ENCODE results near the gene EYA2.
A peak's percentile ranks its signal among the peaks of the same experiment; 100 is the strongest.

Gene EYA2

DNA sequence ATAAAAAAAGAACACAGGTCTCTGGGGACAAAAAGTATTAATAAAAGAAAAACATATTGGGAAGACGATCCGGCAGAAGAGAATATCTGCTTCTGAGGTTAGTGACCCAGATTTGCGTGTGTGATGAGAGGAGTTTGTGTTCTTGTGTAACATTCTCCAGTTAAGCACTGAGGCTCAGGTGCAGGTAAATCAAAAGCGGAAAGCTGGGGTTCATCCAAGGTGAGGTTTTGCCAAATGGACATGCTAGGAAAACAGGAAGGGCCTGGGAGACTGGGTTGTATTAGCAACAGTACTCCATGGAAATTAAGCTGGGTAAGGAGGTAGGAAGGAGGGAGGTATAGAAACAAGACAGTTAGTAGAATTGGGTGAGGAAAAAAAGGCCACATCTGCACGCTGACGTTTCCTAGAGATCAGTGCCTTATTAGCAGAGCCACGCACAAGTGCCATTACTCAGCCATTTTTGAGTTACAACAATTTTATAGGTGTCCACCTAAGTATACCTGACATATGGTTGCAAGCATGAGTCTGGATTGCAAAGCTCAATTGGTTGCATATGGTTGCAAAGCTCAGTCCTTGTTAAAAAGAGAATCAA lies 322.3 kb downstream of the EYA2 start:
- no peak for DNase-seq (ENCODE audit: low read depth in 2 of 2, low spot score in 1 of 2)

DNA sequence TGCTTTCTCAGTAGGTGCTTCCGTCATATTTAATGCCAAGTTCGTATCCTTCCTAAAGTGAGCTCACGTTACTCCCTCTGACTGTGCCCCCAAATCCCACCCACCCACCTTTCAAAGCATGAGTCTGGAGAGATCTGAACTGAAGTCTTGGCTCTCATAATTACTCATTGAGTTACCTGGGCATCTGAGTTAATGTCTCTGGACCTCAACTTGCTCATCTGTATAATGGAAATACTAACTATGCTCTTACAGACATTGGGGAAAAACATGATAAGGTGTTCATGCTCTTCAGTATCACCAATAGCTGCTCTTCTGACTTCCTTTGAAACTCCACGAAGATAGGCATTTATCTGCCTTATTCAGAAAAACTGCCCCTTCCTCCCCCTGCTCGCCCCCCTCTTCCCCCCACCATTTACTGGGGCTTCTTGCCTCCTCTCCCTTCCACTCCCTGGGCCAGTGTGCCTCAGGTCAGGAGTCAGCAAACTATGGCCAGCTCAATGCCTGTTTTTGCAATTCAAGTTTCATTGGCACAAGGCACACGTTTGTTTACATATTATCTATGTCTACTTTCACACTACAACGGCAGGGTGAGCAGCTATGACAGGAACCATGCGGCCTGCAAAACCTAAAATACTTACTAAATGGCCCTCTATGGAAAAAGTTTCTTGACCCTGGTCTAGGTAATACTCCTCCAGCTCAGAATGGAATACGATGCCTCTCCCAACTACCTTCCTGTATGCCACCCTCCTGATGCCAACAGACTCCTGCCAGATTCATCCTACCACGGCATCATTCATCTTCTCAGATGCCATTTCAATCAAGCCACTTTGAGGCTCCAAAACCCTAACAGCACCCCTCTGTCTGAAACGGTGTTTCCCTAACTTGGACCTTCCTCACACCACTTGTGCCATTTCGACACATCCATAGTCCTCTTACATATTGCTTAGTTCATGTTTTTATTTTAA lies 323.1 kb downstream of the EYA2 start:
- DNase-seq (ENCODE audit: low read depth in 2 of 2, low spot score in 1 of 2), result no peak

DNA sequence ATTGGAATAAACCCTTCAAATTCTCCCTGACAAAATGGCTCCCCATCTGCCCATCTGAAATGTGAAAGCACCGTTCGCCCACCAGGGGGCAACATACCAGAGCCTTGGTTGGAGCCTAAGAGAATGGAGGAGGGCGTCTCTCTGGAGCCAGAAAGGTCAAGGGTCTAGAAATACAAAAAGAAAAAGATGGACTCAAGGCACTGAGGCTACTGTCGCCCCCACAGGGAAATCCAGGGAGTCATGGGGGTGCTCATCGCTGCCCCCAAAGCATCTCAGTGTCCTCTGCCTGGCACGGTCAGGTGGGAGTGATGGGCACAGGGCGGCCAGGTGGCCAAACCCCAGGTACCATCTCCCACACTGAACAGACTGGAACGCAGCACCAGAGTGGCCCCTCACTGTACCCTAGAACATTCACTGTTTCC lies 325.5 kb downstream of the EYA2 start:
- peak; percentile 2 to 5 for DNase-seq (ENCODE audit: low read depth in 2 of 2, low spot score in 1 of 2)

DNA sequence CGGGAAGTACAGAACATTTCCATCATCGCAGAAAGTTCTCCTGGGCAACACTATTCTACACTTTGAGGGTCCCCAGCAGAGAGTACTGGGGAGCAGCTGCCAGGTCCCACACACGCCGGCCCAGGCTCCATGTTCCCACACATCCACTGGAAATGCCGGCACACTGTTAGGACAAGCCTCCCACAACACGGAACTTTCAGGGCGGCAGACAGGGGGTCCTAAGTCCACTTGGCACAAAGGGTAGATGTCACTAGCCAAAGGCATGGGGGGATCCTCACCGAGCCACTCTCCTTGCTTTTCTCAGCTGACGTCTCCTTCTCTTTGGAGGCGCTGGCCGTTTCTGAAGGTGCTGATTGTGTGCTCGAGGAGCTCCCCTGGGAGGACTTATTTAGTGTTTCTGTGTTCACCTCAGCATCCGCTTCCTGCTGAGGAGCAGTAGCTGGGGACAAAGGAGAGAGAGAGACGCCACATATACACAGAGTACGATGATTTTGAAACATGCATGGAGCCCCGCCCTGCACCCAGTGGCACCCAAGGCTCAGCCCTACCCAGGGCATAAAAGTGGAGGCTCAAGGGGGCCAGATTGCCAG lies 326.5 kb downstream of the EYA2 start:
- DNase-seq (ENCODE audit: low read depth in 2 of 2, low spot score in 1 of 2), result no peak

DNA sequence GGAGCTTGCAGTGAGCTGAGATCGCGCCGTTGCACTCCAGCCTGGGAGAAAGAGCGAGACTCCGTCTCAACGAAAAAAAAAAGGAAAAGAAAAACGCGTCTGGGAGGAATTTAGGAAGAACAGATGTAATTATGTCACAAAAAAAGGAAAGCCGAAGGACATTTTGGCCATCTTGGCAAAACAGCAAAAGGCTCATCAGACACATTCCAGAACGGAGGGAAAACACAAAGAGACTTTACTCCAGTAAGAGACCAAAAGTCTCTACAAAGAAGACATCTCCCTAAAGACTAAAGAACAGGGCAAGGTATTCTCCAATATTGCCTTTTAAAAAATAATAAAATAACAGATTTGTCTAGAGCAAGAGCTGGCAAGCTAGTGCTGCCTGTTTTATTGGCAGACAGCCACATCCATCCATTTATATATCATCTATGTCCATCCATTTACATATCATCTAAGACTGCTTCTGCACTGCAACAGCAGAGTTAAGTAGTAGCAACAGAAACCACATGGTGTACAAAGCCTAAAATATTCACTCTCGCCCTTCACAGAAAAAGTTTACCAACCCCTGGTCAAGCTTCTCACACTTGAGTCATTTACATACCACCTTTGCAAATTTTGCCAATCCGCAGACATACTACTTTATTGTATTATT lies 328.0 kb downstream of the EYA2 start:
- no peak for DNase-seq (ENCODE audit: low read depth in 2 of 2, low spot score in 1 of 2)

DNA sequence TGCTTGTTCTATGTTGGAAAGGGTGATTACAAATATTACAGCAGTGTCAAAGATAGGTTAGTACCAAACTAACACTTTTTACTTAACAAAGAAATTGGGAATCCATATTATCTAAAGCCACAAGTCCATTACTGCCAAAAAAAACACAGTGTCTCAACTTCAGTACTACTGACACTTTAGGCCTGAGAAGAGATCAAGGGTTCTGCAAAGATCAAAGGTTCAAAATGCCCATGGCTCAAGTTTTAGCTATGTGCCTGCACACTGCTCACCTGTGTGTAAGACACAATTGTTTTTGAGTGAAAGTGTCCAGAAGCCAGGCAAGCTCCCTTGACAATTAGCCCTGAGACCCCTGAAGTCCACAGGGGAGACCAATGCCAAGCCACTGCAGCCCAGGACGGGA lies 329.3 kb downstream of the EYA2 start:
- no peak for DNase-seq (ENCODE audit: low read depth in 2 of 2, low spot score in 1 of 2)

DNA sequence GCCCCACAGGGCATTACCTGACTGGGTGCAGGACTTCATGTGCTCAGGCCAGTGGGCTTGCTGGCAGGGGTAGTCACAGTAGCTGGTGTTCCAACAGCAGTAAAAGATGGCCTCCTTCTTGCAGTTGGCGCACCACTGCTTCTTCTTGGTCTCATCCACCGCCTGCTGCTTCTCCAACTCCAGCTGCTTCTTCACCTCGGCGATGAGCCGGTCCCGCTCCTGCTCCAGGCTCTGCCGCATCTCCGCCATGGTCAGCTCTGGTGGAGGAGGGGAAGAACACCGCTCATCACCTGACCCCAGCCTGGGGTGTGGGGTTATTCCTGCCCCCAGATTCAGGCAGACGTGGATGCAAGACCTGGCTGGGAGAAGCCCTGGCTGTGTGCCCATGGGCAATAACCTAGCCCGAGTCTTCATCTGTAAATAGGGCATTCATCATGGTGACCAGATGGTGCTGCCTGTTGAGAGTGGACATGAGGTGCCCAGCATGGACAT lies 329.7 kb downstream of the EYA2 start:
- DNase-seq (ENCODE audit: low read depth in 2 of 2, low spot score in 1 of 2), result no peak

DNA sequence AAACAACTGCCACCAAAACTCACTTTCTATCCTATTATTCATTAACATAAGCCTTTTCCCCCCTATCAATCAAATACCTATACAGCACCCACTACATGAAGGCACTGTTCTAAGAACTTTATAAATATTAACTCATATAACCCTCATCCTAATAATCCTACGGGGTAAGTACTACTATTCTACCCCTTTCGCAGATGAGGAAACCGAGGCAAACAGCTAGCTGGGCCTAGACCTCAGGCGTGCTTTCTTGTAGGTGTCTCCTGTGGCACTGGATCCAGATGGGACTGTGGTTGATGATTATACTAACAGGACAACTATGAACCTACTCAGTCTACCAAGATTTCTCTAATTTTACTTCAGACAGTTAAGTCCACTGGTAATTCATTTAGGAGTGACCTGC lies 330.2 kb downstream of the EYA2 start:
- no peak for DNase-seq (ENCODE audit: low read depth in 2 of 2, low spot score in 1 of 2)

DNA sequence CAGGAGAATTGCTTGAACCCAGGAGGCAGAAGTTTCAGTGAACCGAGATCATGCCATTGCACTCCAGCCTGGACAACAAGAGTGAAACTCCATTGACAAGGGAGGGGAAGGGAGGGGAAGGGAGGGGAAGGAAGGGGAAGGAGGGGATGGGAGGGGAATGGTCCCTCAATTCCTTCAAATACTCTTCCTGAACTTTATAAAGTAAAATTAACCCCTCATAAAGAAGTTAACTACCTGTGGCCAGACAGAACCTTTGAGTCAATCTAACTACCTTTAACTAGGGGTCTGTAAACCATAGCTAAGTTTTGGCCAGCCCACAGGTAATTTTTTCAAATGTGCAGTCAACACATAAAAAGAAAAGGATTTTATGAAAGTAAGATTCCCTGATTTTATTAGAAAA lies 330.8 kb downstream of the EYA2 start:
- no peak for DNase-seq (ENCODE audit: low read depth in 2 of 2, low spot score in 1 of 2)

DNA sequence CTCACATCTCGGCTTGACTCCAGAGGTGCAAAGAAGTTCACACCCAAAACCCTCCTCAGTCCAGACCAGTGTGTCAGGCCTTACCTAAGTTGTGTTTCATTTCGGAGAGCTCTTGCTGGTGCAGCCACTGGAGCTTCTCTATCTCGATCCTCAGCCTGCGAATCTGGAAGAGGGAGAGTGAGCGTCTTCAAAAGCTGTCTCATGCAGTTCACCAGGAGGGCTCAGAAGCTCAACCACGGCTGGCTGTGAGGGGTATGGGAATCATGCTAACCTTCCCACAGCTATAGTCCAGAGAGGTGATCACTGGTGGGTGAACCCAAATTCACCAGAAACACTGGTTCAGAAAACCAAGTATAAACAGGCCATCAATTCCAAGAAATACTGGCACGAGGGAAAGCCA lies 332.5 kb downstream of the EYA2 start:
- DNase-seq (ENCODE audit: low read depth in 2 of 2, low spot score in 1 of 2), result no peak

DNA sequence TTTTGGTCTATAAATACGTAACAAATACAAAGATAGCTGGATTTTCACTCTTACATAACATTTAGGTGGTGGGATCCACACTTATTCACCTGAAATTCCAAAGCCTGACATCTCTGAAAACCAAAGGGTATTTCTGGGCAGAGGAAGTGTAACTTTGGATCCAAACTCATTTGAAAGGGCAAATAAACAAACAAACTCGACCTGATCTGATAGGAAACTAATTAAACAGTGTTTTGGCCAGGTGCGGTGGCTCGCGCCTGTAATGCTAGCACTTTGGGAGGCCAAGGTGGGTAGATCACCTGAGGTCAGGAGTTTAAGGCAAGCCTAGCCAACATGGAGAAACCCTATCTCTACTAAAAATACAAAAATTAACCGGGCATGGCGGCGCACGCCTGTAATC lies 332.9 kb downstream of the EYA2 start:
- no peak for DNase-seq (ENCODE audit: low read depth in 2 of 2, low spot score in 1 of 2)

DNA sequence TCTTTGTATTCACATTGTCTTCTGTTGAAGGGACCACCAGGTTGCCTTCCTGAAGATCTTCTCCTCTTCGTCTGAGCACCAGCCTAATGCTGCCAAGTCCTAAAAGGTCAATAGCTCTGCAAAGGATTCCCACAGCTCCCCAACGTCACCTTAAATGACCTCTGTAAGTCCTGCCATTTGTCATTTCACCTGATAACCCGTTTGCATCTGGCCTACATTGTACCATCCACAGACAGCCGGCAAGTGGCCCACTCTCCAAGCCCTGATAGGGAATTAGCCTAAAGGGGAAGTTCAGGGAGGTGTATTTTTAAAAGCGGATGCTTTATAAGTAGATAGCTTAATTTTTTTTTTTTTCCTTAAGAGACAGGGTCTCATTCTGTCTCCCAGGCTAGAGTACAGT lies 334.0 kb downstream of the EYA2 start:
- DNase-seq (ENCODE audit: low read depth in 2 of 2, low spot score in 1 of 2), result no peak

DNA sequence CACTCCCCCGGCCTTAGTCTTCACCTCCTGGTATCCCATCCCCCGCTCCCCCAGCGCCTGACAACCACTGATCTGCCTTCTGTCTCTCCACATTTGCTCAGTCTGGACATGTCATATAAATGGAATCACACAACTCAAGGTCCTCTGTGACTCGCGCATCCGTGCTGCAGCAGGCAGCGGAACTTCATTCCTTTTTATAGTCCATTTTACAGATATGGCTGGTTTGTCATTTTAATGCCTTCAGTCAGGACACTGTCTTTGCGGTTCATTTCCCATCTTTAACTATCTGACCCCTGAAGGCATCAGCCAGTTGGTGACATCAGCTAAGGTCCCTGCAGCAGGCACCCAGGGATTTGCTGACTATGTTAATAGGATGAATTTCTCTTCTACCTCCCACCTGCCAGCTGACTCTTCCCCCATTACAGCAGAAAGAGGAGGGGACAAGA lies 336.2 kb downstream of the EYA2 start:
- DNase-seq (ENCODE audit: low read depth in 2 of 2, low spot score in 1 of 2), result no peak

DNA sequence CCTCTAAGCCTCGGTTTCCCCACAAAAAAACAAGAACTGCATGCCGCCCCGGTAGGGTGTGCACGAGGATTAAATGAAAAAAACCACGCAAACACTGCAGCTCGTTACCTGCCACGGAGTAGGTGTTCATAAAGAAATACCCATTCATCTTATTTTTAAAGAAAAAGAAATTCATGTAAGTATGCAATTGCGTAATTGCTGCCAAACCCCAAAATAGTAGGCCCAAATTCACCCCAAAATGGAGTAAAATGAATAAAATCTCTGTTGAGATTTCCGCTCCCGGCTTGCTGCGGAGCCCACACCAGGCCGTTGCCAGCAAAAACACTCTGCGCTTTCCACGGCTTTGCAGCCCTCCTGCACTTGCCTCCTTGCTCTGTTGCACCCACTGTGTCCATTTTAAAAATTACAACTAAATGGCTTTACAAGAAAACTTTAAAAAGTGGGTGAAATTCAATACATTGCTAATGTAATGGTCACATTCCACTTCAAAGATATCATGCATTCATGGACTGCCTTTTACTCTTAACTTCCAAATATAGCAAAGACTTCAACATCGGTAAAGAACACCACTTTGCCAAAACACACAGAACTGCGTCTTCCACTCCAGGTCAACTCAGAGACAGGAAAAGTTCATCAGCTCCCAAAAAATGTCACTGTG lies 336.9 kb downstream of the EYA2 start:
- DNase-seq (ENCODE audit: low read depth in 2 of 2, low spot score in 1 of 2), result no peak

DNA sequence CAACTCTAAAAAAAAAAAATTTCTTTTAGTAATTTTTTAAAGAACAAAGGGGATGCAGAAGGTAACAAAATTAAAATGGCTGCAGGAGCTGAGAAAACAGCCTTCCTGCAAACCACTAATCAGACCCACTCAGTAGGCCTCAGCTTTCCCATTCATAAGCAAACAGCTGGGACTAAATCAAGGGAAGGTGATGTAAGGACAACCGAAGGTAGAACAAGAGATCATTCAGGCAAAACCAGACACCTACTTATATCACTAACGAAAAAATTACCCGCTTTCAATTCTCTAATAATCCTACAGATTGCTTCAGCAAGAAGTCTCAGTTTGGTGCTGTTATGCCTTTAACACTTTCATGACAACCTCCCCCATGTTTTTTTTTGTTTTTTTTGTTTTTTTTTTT lies 337.9 kb downstream of the EYA2 start:
- DNase-seq (ENCODE audit: low read depth in 2 of 2, low spot score in 1 of 2), result no peak

DNA sequence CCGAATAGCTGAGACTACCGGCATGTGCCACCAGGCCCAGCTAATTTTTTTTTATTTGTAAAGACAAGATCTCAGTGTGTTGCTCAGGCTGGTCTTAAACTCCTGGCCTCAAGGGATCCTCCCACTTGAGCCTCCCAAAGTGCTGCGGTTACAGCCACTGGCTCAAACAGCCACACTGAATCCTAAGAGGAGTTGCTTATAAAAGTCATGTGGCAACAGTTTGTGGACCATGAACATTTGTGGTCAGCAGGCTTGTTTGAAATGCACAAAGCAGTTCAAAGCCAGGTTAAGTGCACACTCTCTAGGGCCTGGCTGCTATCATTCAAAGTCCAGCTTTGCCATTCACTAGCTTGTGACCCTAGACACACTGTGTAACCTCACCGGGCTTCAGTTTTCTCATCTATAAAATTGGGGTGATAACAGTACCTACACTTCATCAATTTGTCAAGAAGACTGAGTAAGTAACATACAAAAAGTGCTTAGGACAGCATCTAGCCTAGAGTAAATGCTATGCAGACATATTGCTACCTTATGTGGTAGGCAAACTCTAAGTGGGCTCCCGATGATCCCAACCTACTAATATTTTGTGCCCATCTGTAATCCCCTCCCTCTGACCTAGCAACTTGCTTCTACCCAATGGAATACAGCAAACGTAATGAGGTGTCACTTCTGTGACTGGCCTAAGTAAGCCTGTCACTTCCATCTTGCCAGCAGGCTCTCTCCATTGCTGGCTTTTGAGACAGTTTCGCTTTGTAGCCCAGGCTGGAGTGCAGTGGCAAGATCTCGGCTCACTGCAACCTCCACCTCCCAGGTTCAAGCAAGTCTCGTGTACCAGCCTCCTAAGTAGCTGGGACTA lies 338.9 kb downstream of the EYA2 start:
- DNase-seq (ENCODE audit: low read depth in 2 of 2, low spot score in 1 of 2), result no peak

DNA sequence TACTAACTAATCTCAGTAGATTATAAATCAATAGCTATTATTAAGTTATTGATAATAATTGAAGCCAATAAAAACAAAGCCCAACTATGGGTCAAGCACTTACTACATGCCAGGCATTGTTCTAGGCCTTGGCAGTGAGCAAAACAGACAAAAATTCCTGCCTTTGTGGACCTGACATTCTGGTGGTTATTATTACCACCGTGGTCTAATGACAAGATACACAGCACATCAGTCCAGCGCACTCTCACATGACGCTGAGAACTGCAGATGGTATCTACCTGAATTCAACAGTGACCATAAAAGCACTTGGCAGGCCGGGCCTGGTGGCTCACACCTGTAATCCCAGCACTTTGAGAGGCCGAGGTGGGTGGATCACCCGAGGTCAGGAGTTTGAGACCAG lies 340.5 kb downstream of the EYA2 start:
- no peak for DNase-seq (ENCODE audit: low read depth in 2 of 2, low spot score in 1 of 2)

DNA sequence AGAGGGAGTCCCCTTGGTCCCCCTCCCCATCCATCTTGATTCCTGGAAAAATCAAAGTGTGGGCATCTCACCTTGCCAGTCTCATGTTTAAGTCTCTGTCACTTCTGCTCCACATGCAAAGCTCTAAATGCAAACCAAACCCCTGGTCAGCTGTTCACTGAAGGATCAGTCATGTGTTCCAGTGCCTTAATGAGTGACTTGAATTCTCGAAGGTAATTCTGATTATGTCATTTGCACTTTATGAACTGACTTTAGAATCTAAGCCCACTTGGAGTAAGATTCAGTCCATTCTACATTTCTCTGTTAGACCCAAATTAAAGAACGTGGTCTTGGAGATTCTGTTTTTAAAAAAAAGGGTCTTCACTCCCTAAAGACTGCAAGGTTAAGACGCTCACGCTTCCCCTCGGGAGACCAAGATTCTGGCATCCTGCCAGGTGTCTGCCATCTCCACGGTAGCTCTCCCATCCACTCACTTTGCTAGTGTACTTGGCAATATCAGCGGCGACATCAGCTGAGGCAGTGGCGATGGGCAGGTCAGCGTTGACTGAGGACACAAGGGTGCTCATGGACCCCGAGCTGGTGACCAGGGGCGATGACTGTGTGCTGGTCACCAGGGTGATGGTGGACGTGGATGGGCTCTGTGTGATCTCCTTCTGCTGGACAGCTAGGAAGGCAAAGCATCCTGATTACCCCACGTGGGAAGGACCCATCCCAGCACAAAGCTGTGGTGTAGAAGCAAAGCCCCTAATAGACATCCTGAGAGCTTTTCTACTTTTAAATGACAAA lies 341.4 kb downstream of the EYA2 start:
- no peak for DNase-seq (ENCODE audit: low read depth in 2 of 2, low spot score in 1 of 2)

DNA sequence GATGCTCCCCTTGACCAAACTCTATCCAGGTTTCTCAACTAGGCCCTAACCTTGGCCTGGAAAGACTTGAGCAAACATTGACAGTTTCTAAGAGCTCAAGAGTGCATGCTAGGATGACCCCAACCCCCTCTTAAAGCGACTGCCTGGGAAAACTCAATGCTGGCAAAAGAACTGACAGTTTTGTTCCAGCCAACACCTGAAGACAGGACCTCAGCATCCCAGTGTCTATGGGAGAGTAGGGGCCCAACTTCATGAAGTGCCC lies 341.9 kb downstream of the EYA2 start:
- no peak for DNase-seq (ENCODE audit: low read depth in 2 of 2, low spot score in 1 of 2)

DNA sequence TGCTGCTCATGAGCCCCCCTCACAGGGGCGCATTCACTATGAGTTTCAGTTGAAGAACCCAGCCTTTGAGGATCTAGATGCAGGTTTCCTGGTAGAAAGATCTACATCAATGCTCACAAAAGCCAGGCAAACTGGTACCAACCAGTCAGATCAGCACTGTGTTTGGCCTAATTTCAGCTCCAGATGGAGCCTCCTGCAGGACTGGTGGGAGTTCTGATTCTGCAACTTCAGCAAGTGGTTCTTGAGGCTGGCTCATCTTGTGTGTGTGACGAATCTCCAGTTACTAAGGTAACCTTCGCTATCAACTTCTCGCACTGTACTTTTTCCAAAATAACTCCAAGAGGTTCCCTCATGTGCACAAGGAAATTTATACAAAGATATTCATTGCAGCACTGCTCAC lies 343.1 kb downstream of the EYA2 start:
- DNase-seq (ENCODE audit: low read depth in 2 of 2, low spot score in 1 of 2), result no peak

Data from stimulated activated CD8-positive, alpha-beta memory T cell treated with anti-CD3 and anti-CD28 coated beads, Interleukin-4, amount 100 ng/mL, for 1 hour (primary cell).